NCI-H2171 (cell line): Measurements from ENCODE around the gene IST1.
"Not testable (repeated sequence)": the region's sequence is repeated elsewhere in the genome, so short reads cannot be mapped to it uniquely, and the experiment has no call there.

Experiments used
- DNase-seq: peaks from one replicate; lab custom pipeline; 2025; lab: John Stamatoyannopoulos, UW

The IST1 gene

DNA sequence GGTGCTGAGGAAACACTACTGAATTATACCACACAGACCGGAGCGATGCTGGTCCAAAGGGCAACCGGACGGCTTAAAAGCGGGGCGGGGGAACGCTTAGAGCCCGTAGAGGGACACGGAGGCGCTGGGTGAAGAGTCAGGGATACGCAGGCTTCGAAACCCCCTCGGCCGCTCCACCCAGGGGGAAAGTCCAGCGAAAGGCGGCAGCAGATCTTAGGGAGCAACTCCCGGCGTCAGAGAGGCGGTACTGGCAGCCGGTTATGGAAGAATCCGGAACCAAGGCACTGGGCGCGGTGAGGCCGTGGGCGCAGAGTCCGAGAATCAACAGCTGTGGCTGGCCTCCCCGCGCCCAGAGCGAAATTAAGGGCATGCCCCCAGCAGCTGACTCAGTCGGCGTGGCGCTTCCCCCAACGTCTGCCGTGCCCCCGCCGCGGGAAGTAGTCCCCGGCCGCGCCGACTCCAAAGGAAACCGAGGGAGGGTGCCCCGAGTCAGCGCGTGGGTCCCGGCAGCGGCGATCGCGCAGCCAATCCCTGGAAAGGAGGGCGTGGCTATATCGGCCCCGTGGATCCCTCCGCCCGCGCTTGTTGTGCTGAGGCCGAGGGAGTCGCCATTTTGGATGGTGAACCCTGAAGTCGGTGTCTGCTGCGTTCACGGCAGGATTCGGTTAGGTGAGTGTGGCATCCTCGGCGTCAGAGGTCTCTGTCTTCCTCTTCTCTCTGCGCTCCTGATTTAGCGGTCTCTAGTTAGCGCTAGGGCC is at the start of gene IST1:
IST1 (plus strand) TSS at position 611 of the 758 bp plus-strand sequence. CDS start 20,110 bp downstream, outside the sequence.
- DNase-seq: peak; percentile 98

DNA sequence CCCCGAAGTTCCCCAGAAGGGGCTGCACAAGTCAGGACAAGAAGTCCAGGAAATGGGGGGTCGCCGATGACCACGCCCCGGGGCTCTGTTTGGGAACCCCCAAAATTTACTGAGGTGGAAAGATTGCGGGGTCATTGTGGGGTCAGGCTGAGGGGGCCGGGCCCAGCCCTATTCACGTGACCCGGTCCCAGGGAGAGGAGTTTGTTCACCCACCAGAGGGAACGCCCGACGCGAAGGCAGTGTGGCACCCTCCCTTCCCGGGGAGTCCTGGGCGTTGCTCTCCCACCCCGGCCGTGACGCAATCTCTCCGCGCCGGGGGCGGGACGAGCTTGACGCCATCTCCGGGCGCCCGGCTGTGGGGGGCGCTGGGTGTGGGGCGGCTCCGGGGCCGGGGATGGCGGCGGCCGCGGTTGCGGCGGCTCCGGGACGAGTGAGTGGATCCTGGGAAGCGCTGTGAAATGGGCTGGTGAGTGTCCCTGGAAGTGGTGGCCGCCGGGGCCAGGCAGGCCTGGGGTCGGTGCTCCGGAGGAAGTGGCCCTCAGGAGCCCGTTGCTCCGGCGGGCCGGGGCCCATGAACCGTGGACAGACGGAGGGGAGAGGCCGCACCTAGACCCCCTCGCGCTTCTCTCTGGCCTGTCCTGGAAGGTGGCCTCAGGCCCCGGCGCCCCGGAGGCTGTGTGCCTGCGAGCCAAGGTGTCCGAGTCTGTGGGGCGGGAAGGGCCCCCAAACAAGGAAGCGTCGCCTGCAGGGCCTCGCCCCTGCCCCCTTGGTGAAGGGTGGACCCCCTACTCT is 49.5 kb upstream of the IST1 start, which contains the start of gene ATXN1L:
ATXN1L (plus strand) TSS at position 338 of the 792 bp plus-strand sequence. CDS start 3,765 bp downstream, outside the sequence.
- DNase-seq: peak; percentile 92

- DNase-seq: no peak
These were observed 48.9 kb upstream of the IST1 start for GRCh38 chr16:71846431-71846830.

DNA sequence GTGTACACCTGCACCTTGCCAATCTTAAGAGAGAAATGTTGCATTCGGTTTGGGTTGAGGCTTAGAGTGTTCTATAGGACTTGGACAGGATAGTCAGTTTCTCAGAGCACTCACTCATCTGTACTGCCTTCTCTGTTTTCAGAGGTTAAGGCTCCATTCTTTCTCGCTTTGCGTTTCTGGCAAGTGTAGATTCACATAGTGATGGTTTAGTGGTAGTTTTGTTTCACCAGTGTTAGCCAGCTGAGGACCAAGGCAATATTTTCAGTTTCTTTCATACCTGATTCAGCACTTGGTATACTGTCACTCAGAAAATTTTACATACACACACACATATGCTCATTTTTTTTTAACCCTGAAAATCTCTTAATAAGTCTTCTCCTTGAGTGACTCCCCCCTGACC is 48.2 kb upstream of the IST1 start:
- no peak for DNase-seq

- DNase-seq: no peak
These were observed 46.7 kb upstream of the IST1 start for GRCh38 chr16:71848622-71849021.

GRCh38 chr16:71851746-71852145 is 43.6 kb upstream of the IST1 start:
- DNase-seq: no peak

- no peak for DNase-seq
These were observed 43.2 kb upstream of the IST1 start for GRCh38 chr16:71852158-71852557.

GRCh38 chr16:71852561-71852960 is 42.8 kb upstream of the IST1 start:
- no peak for DNase-seq

DNA sequence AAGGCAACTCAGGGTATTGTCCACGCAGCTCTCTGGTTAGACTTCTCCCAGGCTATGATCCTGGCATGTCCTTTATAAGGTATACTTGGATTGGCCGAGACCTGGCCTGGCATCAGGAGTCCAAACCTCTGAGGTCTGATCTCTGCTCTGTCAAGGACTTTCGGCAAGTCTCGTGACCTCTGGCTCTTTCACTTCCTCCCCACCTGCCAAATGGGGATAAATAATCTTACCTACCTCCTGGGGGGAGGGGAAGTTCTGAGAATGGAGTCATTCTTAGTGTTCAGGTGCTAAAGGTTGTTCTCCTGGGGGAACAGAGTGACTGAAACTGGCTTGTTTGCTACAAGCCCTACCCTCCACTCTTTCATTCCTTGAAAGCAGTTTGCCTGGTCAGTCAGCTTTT is 41.9 kb upstream of the IST1 start:
- DNase-seq: no peak

DNA sequence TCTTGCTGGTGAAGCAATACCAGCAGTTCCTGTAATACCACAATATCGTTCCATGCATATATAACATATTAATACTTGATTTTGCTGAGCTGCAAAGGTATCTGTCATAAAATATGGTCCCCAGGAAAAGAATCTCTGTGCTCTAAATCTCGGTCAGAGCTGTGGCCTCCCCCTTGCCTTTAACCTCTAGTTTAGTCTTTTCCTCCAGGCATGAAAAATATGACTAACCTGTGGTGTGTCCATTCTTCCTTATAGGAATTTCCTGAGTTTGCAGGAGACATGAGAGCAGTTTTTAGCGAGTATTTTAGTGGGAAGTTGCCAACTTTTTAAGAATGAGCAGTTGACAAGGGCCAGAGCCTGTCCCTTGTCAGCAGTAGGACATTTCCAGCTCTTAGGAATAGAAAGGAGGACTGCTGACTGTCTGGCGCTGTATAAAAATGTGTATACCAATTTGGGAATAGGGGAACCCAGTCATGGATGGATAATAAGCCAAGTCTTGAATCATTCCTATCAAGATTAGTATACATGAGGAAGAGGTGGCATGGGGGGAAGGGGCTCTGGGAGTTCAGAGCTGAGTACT is 40.9 kb upstream of the IST1 start:
- no peak for DNase-seq

DNA sequence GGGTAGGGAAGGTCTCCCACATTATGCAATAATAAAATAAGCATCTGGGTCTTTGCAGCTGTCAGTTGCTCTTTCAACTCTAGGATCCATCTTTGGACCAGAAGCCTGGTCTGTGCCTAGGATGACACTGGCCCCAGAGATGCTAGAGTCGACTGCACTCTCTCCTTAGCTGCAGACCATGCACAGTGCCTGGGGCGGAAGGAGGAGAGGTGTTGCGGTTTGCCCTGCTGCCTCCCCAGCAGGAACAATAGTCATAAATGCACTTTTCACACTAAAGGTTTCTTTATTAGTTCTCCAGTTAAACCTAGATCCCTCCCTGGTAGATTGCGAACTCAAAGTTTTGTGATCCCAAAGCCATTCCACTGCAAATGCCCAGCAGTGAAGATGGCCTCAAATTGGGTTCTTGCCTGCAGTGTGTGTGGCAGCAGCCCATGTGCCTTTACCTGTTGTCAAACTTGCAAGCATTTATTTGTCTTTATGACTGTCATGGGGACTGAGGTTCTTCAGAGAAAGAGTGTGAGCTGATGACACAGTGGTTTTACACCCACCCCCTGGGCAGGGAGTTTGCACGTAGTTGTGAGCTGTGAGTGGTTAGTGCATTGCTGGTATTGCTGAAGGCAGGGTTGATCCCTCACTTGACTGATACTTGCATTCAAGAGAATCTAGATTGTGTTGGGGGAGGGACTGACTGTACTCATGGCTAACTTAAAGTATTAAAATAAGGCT is 39.2 kb upstream of the IST1 start:
- DNase-seq: no peak

GRCh38 chr16:71859762-71860521 is 35.4 kb upstream of the IST1 start:
- DNase-seq: no peak

GRCh38 chr16:71863995-71864394 is 31.3 kb upstream of the IST1 start:
- no peak for DNase-seq

GRCh38 chr16:71865173-71865863 is 30.0 kb upstream of the IST1 start:
- no peak for DNase-seq

- not testable (repeated sequence) for DNase-seq
These were observed 28.2 kb upstream of the IST1 start for GRCh38 chr16:71867175-71867574.

GRCh38 chr16:71867939-71868338 is 27.4 kb upstream of the IST1 start:
- DNase-seq: no peak

DNA sequence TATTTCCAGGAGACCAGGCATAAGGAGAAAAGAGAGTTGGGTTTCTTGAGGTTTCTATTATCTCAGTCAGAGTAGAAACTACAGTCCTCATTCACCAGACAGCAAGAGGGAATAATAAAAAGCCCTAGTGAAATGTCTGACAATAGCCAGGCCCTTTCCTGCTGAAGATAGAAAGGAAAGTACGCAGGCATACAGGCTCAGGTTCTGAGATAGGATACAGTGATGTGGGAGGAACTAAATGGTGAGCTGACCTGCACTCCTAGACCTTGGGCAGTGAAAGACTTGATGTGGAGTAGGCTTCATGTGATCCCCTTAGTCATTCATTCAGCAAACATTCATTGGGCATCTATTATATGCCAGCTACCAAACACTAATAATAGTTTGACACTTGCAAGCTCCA is 26.2 kb upstream of the IST1 start:
- no peak for DNase-seq

GRCh38 chr16:71870818-71871217 is 24.5 kb upstream of the IST1 start:
- DNase-seq: no peak

DNA sequence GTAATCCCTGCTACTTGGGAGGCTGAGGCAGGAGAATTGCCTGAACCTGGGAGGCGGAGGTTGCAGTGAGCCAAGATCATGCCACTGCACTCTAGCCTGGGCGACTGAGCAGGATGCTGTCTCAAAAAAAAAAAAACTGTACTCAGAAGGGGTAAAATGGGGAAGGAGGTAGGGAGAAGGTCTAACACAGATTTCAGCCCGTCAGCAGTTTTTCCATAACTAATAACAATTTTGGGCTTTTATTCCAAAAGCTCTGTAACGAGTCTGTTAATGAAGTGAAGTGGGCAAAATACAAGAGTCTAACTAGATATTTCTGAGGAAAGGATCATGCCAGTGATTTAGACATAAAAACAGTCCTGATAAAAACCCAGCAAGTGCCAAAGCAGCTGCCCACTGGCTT is 22.1 kb upstream of the IST1 start:
- no peak for DNase-seq

GRCh38 chr16:71878911-71879310 is 16.4 kb upstream of the IST1 start:
- no peak for DNase-seq

DNA sequence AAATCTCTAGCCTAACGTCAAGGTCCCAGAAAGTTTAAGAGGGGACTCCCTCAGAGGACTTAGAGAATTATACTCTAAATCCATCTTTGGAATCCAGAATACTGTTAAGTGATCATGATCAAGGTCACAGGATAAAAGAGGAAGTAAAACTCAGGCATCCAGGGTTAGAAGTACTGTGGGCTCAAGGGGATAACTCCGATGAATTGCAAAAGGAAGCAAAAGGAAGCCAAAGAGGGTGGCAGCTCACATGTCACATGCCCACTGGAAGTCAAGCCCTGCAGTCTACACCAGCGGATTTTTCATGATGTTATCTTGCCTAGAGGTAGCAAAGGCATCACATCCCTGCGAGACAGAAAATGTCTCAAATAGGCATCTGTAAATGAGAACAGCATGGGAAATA is 15.2 kb upstream of the IST1 start:
- no peak for DNase-seq
